GM19397 (cell line): ENCODE measurements around the gene ANAPC1.
A peak's percentile ranks its signal among the peaks of the same experiment; 100 is the strongest.
"Not testable (repeated sequence)": the region's sequence is repeated elsewhere in the genome, so short reads cannot be mapped to it uniquely, and the experiment has no call there.

Source experiments
- ATAC-seq: cut with Tn5 transposase; IDR thresholded peaks from one replicate; pipeline ENCODE4 v1.9.1; 2021; ENCODE audit warnings: mild to moderate bottlenecking, moderate library complexity; ENCODE audit not compliant: unreplicated experiment

Gene ANAPC1

DNA sequence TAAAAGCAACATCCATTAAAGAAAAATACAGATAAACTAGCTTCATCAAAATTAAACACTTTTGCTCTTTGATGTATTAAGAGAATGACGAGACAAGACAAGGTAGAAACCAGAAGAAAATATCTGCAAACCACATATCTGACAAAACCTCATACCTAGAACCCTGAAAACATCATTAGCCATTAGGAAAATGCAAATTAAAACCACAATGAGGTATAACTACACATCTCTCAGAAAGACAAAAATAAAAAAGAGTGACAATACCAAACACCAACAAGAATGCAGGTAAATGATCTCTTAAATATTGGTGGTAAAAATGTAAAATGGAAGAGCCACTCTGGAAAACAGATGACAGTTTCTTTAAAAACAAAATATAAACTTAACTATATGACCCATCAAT is 53.5 kb downstream of the ANAPC1 start:
- peak; percentile 57 for ATAC-seq

DNA sequence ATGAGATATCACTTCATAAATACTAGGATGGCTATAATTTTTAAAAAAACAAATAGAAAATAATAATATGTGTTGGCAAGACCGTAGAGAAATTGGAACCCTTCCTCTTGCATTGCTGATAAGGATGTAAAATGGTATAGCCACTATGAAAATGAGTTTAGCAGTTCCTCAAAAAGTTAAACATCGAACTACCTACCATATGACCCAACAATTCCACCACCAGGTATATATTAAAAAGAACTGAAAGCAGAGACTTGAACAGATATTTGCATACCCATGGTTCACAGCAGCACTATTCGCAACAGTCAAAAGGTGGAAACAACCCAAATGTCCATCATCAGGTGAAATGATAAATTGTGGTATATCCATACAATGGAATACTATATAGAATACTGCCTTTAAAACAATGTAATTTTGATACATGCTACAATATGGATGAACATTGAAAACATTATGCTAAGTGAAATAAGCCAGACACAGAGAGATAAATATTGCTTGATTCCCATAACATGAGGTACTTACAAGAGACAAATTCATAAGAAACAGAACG is 55.7 kb downstream of the ANAPC1 start:
- ATAC-seq: not testable (repeated sequence)

DNA sequence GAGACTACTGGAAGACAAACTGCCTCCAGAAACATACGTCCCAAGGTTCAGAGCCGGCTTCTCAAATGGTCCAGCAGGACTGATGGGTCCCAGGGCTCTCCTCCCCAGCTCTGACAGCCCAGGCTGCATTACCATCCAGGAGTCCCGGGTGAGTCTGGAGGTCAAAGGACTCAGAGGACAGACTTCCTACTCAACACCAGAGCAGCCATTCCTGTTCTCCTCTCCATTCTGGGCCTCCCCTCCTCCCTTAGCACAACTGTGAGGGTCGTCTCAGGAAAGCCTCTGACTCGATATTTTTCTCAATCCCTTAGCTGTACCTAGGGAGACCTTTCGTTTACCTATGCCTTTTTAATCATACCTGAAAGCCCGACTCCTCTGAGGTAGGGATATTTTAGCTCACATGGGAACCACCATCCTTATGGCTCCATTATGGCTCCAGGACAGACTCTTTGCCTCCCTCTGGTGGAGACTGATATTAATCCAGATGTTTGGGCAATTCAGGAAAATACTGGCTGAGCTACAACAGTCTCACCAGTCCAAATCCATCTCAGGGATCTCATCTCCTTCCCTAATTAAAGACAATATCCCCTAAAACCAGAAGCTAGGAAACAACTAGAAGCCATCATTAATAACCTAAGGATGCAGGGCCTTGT is 70.9 kb downstream of the ANAPC1 start:
- not testable (repeated sequence) for ATAC-seq

DNA sequence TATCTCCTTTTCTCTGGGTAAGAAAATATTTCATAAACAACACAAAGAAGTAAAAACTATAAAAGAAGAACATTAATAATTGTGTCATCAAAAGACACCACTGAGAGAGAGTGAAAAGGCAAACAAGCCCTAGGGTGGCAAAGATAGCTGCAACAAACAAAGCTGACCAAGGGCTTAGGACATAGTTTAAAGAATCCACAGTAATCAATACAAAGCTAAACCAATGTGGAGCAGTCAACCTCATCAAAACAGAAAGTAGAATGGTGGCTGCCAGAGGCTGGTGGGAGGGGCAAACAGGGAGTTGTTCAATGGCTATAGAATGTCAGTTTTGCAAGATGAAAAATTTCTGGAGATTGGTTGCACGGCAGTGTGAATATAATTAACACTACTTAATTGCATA is 93.4 kb downstream of the ANAPC1 start:
- ATAC-seq: not testable (repeated sequence)

DNA sequence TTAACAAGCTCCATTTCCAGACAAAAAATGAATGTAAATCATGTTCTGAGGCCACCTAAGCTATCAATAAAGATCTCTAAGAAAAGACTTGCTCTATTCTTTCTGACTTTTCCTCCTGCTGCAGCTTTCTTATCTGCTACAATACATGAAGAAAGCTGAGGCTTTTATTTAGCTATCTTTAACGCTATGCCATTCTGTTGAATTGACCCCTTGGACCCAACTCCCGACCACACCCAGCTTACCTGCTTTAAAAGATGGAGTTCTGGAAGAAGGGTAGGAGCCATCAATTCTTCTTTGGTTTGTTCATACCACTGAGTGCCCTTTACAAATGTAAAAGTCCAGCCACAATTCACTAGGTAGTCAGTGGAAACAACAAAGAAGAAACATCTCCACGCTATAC is 99.9 kb downstream of the ANAPC1 start:
- not testable (repeated sequence) for ATAC-seq

DNA sequence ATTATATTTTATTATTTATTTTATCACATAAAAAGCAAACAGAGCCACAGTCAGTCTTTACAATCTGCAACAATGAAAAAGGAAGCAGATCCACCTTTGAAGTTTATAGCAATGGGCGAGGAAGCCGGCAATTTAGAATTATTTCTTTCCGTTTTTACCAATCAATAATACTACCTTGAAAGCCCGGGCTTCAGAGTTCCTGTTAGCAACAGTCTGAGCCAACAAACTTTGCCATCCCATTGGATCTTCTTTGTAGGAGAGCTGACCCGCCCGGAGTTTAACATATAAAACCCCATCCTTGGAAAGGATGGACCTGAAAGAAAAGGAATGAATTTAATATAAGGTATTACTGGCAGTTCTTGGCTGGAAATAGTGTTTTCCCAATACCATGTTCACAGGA is 101.8 kb downstream of the ANAPC1 start:
- ATAC-seq: not testable (repeated sequence)

DNA sequence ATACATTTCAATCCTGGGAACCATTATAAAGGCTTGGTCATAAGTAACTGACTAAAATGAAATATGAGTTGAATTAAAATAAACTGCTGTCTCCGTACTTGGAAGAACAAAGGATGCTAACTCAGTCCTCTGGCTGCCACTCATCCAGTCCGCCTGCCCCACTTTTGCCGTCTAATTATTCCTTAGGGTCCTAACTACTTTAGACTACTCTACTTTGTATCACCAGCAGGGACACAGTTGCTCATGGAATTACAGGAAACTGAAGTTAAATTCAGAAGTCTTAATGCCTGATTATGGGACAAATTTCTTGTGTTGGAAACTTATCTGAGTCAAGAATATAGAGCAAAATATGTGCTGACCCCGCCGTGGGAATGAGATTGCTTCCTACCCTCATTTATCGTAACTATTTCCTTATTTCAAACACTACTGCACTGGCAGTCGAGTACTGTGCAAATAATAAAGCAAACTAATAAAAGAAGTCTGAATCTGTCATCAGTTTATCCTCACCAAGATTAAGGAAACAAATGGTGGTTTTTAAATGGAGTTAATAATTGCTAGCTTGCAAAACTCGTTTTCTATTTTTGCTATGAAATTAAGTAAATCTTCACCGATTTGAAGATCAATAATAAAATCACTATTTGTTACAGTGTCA is 102.4 kb downstream of the ANAPC1 start:
- not testable (repeated sequence) for ATAC-seq

DNA sequence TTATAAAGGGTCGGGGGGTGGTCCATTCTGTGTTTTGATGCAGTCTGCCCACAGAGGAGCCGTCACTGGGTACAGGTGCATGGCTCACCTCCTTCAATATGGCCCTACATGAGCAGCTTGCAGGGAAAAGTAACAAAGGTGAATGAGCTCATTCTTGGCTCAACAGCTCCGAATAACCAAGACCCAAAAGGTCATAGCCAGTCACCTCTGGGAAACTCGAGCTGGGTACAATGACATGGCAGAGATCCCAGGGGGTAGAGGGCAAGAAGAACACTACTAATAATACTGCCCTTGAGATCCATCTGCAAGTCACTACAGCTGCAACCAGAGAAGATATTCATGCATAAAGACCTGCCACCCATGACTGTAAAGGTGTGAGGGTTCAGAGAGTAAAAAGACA is 106.8 kb downstream of the ANAPC1 start:
- ATAC-seq: not testable (repeated sequence)

DNA sequence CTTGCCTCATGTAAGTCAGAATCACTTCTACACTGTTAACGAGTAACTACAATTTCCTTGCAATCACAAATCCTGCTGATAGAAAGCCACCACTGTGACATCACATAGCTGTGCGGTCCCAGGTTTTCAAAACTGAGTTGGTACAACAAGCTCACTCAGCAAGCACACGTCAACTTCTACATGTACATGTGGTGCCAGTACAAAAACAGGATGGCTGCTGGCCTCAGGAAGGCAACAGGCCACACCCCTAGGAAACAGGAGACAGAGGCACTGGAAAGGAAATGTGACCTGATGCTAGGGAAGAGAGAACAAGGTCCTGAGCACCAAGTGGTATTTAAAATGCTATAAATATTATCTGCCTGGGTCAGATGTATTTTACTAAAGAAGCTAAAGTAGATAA is 107.7 kb downstream of the ANAPC1 start:
- ATAC-seq: not testable (repeated sequence)

DNA sequence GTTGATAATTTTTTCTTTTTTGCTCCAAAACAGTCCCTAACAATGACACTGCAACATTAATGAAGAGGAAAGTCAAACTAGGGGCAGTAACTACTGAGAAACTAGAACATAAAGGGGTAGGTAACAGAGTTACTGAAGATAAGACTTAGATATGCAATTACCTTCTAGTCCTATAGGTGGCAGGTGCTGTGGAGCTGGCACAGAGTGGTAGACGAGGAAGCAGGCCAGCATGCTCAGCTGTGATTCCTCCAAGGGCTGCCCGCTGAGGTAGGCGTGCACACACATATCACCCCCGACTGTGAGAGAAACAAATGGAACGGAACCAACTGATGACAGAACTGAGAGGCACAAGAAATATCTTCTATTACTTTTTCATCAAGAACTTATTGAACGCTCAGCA is 111.8 kb downstream of the ANAPC1 start:
- peak; percentile 58 for ATAC-seq

DNA sequence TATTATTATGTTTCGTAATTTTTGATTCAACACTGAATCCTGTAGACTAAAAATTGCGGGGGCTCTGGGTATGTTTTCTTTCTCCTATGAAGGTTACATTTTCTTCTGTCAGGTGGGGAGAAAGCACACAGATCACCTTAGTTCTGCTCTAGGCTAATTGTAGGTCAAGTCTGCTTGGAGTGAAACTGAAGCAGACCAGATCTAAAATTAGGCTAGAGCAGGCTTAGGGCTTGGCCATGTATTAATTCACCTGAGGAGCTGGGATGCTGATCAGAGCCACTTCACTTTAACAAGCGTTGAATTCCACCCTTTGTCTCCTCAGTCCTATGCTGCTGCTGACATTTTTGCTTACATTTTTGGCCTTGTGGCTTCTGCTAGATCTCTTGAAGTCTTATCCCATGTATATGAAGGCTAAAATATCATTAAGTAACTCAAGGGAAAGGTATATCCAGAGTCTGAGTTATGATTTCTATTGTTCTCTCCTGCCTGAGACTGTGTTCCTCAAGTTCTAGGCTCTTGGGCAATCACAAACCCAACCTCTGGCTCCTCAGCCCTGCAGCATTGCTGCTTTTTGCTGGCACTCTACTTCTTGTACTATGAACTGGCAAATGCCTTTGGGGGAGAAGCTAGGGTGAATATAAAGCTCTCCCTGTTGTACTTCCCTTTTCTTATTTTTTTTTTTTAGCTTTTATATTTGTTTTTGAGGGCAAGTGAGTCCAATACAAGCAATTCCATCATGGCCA is 112.9 kb downstream of the ANAPC1 start:
- ATAC-seq: not testable (repeated sequence)

DNA sequence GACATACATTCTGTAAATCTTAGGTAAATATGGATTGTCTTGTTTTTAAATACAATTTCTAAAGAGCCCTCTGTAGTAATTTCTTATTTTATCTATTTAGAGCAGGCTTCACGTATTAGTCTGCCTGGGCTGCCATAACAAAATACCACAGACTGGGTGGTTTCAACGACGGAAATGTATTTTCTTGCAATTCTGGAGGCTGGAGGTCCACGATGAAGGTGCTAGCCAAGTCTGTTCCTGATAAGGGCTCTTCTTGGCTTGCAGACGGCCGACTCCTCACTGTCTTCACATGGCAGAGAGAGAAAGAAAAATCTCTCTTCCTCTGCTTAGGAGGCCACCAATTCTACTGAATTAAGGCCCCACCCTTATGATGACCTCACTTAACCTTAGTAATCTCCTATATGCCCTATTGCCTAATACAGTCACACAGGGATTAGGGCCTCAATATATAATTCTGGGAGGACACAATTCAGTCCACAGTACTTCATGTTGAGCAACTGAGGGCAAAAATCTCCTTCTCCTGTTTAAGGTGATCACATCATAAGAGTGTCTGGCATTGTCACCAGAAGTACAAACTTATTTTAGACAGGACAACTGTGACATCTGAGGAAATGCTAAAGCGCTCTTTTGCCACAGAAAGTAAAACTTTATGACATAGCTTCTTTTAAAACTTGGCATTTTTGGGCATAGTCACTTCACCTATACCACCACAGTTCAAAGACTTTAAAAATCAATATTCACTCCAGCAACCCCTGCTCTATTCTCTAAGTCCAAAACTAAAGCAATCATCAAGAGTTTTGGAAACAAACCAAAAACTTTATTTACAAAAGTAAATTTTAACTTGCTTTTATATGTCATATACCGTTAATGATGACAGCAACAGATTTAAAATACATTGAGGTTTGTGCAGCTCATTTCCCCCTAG is 115.5 kb downstream of the ANAPC1 start:
- ATAC-seq: not testable (repeated sequence)

DNA sequence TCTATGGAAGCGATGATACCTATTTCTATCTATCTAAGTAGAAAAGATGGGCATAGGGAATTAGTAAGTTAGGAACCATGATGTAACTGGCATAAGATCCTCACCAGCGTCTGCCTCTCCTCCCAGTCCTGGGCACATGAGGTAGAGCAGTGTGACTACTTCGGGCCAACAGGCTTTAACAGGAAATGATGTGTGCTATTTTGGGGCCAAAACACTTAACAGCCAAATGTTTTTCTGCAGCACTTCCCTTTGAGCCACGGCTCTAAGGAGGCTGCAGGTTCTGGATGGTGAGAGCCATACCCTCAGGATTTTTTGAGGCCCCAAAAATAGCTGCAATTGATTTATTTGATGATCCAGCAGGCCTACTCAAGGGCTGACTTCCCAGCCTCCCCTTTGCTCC is 116.9 kb downstream of the ANAPC1 start:
- not testable (repeated sequence) for ATAC-seq

DNA sequence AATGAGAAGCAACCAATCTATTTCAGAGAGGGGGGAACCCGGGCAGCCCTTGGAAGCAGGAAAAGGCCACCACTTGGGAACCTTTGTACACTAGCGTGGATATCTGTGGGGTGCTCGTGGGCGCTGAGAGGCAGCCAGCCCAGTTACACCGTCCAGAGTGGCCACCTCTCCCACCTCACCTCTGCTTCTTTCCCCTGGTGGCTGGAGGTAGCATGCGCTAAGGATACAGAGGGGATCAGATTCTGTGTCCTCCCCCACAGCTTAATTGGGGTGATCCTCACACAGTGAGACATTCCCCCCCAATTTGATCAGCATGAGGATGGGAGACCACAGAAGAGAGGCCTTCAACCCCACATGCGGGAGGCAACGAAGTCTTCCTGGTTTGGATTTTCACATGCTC is 117.7 kb downstream of the ANAPC1 start:
- not testable (repeated sequence) for ATAC-seq

DNA sequence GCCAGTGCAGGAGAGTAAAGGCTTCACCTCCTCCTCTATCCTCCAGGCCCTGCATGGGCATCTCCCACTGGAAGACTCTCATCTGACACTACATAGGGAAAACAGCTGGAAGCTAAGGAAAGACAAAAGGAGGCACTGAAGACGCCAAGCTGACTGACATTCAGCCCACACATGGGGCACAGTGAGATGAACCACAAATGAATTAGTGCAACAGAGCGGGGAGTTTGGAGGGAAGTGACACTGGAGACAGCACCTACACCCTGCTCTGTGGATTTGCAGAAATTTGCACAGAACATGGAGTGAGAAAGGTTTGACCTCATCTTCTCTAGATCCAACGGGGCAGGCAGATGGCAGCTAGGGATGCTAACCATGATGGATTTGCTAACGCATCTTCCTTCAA is 119.8 kb downstream of the ANAPC1 start:
- ATAC-seq: not testable (repeated sequence)

DNA sequence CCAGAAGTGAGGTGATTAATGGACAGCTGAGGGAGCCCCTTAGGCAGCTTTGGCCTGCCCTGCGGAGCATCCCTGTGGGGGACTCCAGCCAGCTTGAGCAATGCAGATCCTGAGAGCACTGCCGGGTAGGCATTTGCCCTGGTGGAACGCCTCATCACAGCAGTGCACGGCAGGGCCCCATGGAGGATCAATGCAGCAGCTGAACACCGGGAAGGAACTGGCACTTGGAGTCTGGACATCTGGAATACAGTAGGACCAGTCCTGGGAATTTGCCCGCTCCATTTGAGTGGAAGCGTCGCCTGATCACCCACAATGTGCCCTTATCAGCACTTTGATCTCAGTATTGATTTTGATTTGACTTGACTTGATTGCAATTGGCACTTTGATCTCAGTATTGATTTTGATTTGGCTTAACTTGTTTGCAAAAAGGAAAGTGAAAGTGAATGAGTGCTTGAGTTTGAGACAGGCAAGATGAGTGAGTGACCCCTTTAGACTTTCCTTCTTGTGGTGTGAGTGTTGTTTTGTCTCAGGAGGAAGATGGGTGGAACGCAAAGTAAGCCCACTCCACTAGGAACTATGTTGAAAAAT is 123.2 kb downstream of the ANAPC1 start:
- ATAC-seq: not testable (repeated sequence)

DNA sequence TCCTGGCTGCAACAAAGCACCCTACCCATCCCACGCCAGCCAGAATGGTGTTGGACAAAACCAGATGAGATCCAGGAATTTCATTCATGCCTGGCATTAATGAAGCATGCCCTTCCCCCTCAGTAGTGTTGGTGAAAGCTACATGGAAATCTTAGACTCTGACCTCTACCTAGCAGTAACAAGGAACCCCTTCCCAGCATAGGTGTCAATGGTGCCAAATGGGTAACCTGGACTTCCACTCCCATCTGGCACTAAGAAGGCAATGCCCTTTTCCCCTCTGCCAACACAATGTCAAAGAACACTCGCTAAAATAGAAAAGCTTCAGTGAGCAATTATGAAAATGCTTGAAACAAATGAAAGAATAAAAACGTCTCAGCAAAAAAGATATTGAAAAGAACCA is 131.5 kb downstream of the ANAPC1 start:
- ATAC-seq: not testable (repeated sequence)

DNA sequence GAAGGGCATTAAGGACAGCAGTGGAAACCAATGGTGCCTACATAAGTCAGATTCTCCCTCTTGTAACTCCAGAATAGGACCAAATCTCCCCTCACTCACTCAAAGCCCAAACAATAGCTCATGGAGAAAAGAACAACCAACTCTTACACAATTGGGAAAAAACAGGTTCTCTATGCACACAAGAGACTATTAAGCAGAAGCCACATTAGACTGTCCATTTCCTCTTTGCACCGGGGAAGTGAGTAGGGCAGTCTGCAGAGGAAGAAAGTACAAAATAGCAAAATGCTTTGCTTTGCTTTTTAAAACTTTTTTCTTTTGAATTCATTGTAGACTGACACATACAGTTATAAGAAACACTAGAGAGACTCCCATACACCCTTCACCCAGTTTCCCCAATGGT is 133.4 kb downstream of the ANAPC1 start:
- not testable (repeated sequence) for ATAC-seq

DNA sequence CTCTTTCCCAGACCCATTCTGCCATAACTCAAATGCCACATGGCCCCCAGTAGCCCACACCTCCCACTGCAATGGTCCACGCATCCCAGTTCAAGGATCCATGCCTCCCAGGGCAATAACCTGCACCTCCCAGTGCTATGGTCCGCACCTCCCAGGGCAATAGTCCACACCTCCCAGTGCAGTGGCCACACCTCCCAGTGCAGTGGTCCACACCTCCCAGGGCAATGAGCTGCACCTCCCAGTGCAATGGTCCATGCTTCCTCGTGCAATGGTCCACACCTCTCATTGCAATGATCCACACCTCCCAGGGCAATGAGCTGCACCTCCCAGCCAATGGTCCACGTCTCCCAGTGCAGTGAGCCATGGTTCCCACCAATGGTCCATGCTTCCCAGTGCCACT is 135.6 kb downstream of the ANAPC1 start:
- ATAC-seq: not testable (repeated sequence)
